HG03565 (cell line): ENCODE data around the gene NCBP3.
"Not testable (repeated sequence)": the region's sequence is repeated elsewhere in the genome, so short reads cannot be mapped to it uniquely, and the experiment has no call there.

Experiments
- ATAC-seq: cut with Tn5 transposase; IDR thresholded peaks from one replicate; pipeline ENCODE4 v1.9.1; 2021; ENCODE audit warnings: mild to moderate bottlenecking, moderate library complexity; ENCODE audit not compliant: unreplicated experiment

The NCBP3 gene

GRCh38 chr17:3851461-3852100 lies 5.5 kb upstream of the NCBP3 start:
- no peak for ATAC-seq

- no peak for ATAC-seq
These were observed 2.3 kb upstream of the NCBP3 start for GRCh38 chr17:3848229-3848835.

GRCh38 chr17:3847165-3847670 lies 1.2 kb upstream of the NCBP3 start:
- no peak for ATAC-seq

GRCh38 chr17:3846437-3847164 lies 555 bp upstream of the NCBP3 start:
- ATAC-seq, result no peak

GRCh38 chr17:3845291-3845620 lies 790 bp downstream of the NCBP3 start:
- ATAC-seq, result no peak

- ATAC-seq, result not testable (repeated sequence)
These were observed 1.5 kb downstream of the NCBP3 start for GRCh38 chr17:3844556-3844955.

GRCh38 chr17:3843935-3844516 lies 2.0 kb downstream of the NCBP3 start:
- ATAC-seq, result no peak

- no peak for ATAC-seq
These were observed 7.8 kb downstream of the NCBP3 start for GRCh38 chr17:3838206-3838605.

- no peak for ATAC-seq
These were observed 9.5 kb downstream of the NCBP3 start for GRCh38 chr17:3836551-3836950.

- ATAC-seq, result no peak
These were observed 10.4 kb downstream of the NCBP3 start for GRCh38 chr17:3835410-3836229.

GRCh38 chr17:3834811-3835210 lies 11.2 kb downstream of the NCBP3 start:
- ATAC-seq, result no peak

GRCh38 chr17:3828852-3829232 lies 17.2 kb downstream of the NCBP3 start:
- no peak for ATAC-seq

GRCh38 chr17:3828151-3828851 lies 17.7 kb downstream of the NCBP3 start:
- ATAC-seq, result no peak

- no peak for ATAC-seq
These were observed 18.8 kb downstream of the NCBP3 start for GRCh38 chr17:3827124-3827773.

GRCh38 chr17:3826191-3826590 lies 19.9 kb downstream of the NCBP3 start:
- no peak for ATAC-seq

- ATAC-seq, result no peak
These were observed 24.9 kb downstream of the NCBP3 start for GRCh38 chr17:3821101-3821500.

GRCh38 chr17:3818786-3819185 lies 27.3 kb downstream of the NCBP3 start:
- no peak for ATAC-seq

GRCh38 chr17:3817851-3818605 lies 28.0 kb downstream of the NCBP3 start:
- no peak for ATAC-seq

- no peak for ATAC-seq
These were observed 30.1 kb downstream of the NCBP3 start for GRCh38 chr17:3815925-3816324.
